ENCODE measurements around the gene GOLGA6B. TPM values are rescaled to one million over a fixed set of nuclear protein-coding genes. Genes with fewer than 3 reads are reported as not detected.
A peak's percentile ranks its signal among the peaks of the same experiment; 100 is the strongest.
"Not testable (repeated sequence)": the region's sequence is repeated elsewhere in the genome, so short reads cannot be mapped to it uniquely, and the experiment has no call there.

Gene GOLGA6B
- total and polyA plus RNA-seq, 2 of the 13 experiments (the other 11 are each of a cell fraction or from before 2014, with no cell fraction given): 0.04 TPM; not detected in 1

- Histone ChIP-seq H3K4me1 (ENCODE audit: insufficient read depth, low read length) (peaks cover 25% of the 10 kb centered on the region), H3K79me2 (ENCODE audit: insufficient read depth, low read length) (no peaks in the 10 kb centered on the region), H3K27me3 (ENCODE audit: control insufficient read depth in 1 of 2, insufficient read depth in 2 of 2, low read length in 2 of 2) (no peaks in the 10 kb centered on the region), H3K4me3 (replicated peaks in 1 of 3; ENCODE audit: insufficient read depth in 1 of 3, low read depth in 2 of 3, low read length in 3 of 3) (no peak overlapping the region), H2AFZ (ENCODE audit: low read length) (no peak overlapping the region), H3K9ac (ENCODE audit: insufficient read depth, low read depth, low read length) (no peak overlapping the region), H3K27ac (ENCODE audit: extremely low read length, insufficient read depth, low read length) (no peak overlapping the region), H3K4me2 (ENCODE audit: low read depth, low read length) (no peak overlapping the region), H3K9me3 (ENCODE audit: low read length) (no peaks in the 10 kb centered on the region), H4K20me1 (ENCODE audit: insufficient read depth, low read length) (no peaks in the 10 kb centered on the region), H3K36me3 (replicated peaks in 1 of 2; ENCODE audit: control insufficient read depth in 1 of 2, insufficient read depth in 2 of 2, low read length in 2 of 2) (no peaks in the 10 kb centered on the region)
- CTCF ChIA-PET (ENCODE audit: low intra/inter-chr PET ratio, low total read pairs): no interaction called here
- in situ Hi-C loops (cut with HindIII; ENCODE audit: extremely low pct_ligation_motif_present, low pct_unique_long_range_greater_than_20kb): no loop called here
- ATAC-seq (peak; percentile 53), DNase-seq (ENCODE audit: low spot score) (no peak), FAIRE-seq (no peak)
- POLR2A ChIA-PET: no interaction called here
- intact Hi-C loops (cut with micrococcal nuclease; ENCODE audit: unreplicated experiment): no loop called here
- no peak for TF ChIP-seq CERS6 (CRISPR knock-in tag; IDR thresholded peaks at IDR 0.05)
- 32% methylated on average over 2 of the region's 3 CpGs for WGBS (ENCODE audit: low lambda C conversion rate)
- BruUV-seq (replicated peaks): no TSS peak
Observed at GRCh38 chr15:72614810-72615532, 39.5 kb upstream of the GOLGA6B start.

GRCh38 chr15:72615533-72616233 lies 38.8 kb upstream of the GOLGA6B start:
- Histone ChIP-seq H3K4me2 (ENCODE audit: low read depth, low read length) (peak overlapping the region; percentile 46), H3K4me1 (ENCODE audit: insufficient read depth, low read length) (peaks cover 25% of the 10 kb centered on the region)
- H4K20me1 ChIP-seq (ENCODE audit: insufficient read depth, low read length); H2AFZ ChIP-seq (ENCODE audit: low read length); H3K9ac ChIP-seq (ENCODE audit: insufficient read depth, low read depth, low read length); in situ Hi-C loops (cut with HindIII; ENCODE audit: extremely low pct_ligation_motif_present, low pct_unique_long_range_greater_than_20kb); H3K27ac ChIP-seq (ENCODE audit: extremely low read length, insufficient read depth, low read length); H3K36me3 ChIP-seq (replicated peaks in 1 of 2; ENCODE audit: control insufficient read depth in 1 of 2, insufficient read depth in 2 of 2, low read length in 2 of 2); BruUV-seq (replicated peaks); H3K27me3 ChIP-seq (ENCODE audit: control insufficient read depth in 1 of 2, insufficient read depth in 2 of 2, low read length in 2 of 2); CTCF ChIA-PET (ENCODE audit: low intra/inter-chr PET ratio, low total read pairs); POLR2A ChIA-PET; FAIRE-seq; intact Hi-C loops (cut with micrococcal nuclease; ENCODE audit: unreplicated experiment); H3K9me3 ChIP-seq (ENCODE audit: low read length); H3K4me3 ChIP-seq (replicated peaks in 1 of 3; ENCODE audit: insufficient read depth in 1 of 3, low read depth in 2 of 3, low read length in 3 of 3); H3K79me2 ChIP-seq (ENCODE audit: insufficient read depth, low read length); TF ChIP-seq USF2 (IDR thresholded peaks at IDR 0.05; ENCODE audit: low read depth, low read length): not testable (repeated sequence)
- 21% methylated on average over 4 of the region's 7 CpGs for WGBS (ENCODE audit: low lambda C conversion rate)
- peak; percentile 48 for ATAC-seq
- TF ChIP-seq STAG1 (CRISPR knock-in tag; IDR thresholded peaks at IDR 0.05) (peak; percentile 46), CTCF (CRISPR knock-in tag; IDR thresholded peaks at IDR 0.05) (peak; percentile 65), USF2 (CRISPR knock-in tag; IDR thresholded peaks at IDR 0.05; ENCODE audit: borderline replicate concordance) (peak; percentile 40; the same call in 1 of the 2 replicates), BHLHE40 (IDR thresholded peaks at IDR 0.05; ENCODE audit: low read length) (peak; percentile 46; the same call in 1 of the 2 replicates)
- TF ChIP-seq, protein P1, sequence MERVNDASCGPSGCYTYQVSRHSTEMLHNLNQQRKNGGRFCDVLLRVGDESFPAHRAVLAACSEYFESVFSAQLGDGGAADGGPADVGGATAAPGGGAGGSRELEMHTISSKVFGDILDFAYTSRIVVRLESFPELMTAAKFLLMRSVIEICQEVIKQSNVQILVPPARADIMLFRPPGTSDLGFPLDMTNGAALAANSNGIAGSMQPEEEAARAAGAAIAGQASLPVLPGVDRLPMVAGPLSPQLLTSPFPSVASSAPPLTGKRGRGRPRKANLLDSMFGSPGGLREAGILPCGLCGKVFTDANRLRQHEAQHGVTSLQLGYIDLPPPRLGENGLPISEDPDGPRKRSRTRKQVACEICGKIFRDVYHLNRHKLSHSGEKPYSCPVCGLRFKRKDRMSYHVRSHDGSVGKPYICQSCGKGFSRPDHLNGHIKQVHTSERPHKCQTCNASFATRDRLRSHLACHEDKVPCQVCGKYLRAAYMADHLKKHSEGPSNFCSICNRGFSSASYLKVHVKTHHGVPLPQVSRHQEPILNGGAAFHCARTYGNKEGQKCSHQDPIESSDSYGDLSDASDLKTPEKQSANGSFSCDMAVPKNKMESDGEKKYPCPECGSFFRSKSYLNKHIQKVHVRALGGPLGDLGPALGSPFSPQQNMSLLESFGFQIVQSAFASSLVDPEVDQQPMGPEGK (CRISPR knock-in tag; IDR thresholded peaks at IDR 0.05): 0 out of 2 replicates have a peak, but pooled peaks have one; percentile 17
- peak; percentile 11 for DNase-seq (ENCODE audit: low spot score)

Data from HepG2 (cell line).